HepG2 (cell line): ENCODE data around the gene BACH1. TPM values are rescaled to one million over a fixed set of nuclear protein-coding genes. Genes with fewer than 3 reads are reported as not detected.

Source experiments
- ATAC-seq: fragments of 200-7000 bp; cut with Tn5 transposase; 3 replicates; pipeline ENCODE4 v1.9.1; 2020; ENCODE audit warnings: mild to moderate bottlenecking, moderate library complexity
- BruUV-seq: library from RNA; stranded (reverse); fragments of 400-500 nt; replicated peaks from 2 replicates; lab custom pipeline; 2021; lab: Mats Ljungman, UMichigan
- CTCF ChIA-PET: fragments of 300-600 bp; formaldehyde crosslinking; extraction: SDS; loops from one replicate; lab custom pipeline; 2021; ENCODE audit warnings: low total read pairs, inconsistent platforms, low intra/inter-chr PET ratio; lab: Yijun Ruan, JAX
- POLR2A ChIA-PET: fragments of 350-600 bp; sonication (Branson Sonifier 250); formaldehyde crosslinking; loops from one replicate; lab custom pipeline; 2020; ENCODE audit warnings: antibody characterized with exemption, inconsistent platforms; lab: Yijun Ruan, JAX
- DNase-seq: peaks from one replicate; pipeline ENCODE4 v3.0.0-alpha.2; 2015; ENCODE audit warnings: low spot score
- FAIRE-seq: peaks from 3 replicates; lab custom pipeline; 2011; peaks lifted over from hg19 to GRCh38; lab: Jason Lieb, UNC
- H2AFZ ChIP-seq: one replicate; pipeline ENCODE4 v1.6.1; 2011; ENCODE audit warnings: low read length, inconsistent platforms
- H3K27ac ChIP-seq: fragments of 300-600 bp; 3 replicates; pipeline ENCODE4 v1.8.0; 2011; ENCODE audit warnings: mixed run types, mild to moderate bottlenecking, mixed read lengths, low read length, inconsistent platforms; ENCODE audit not compliant: insufficient read depth; ENCODE audit errors: extremely low read length
- H3K27me3 ChIP-seq, 2 experiments: fragments of 200-600 bp in 1 of 2; 2 replicates in 1 of 2; 3 replicates in 1 of 2; pipeline versions ENCODE4 v1.6.0 to v1.8.0; 2011; ENCODE audit warnings: low read length in 2 of 2, mild to moderate bottlenecking in 2 of 2, moderate library complexity in 2 of 2, inconsistent platforms in 1 of 2; ENCODE audit not compliant: insufficient read depth in 2 of 2, control insufficient read depth in 1 of 2
- H3K36me3 ChIP-seq, 2 experiments: fragments of 200-600 bp in 1 of 2; replicated peaks in 1 of 2; 2 replicates in 1 of 2; 3 replicates in 1 of 2; pipeline versions ENCODE4 v1.5.1 to v1.8.0; 2011; ENCODE audit warnings: low read length in 2 of 2, inconsistent platforms in 1 of 2; ENCODE audit not compliant: insufficient read depth in 2 of 2, control insufficient read depth in 1 of 2
- H3K4me1 ChIP-seq: 2 replicates; pipeline ENCODE4 v1.5.1; 2012; ENCODE audit warnings: low read length, inconsistent platforms; ENCODE audit not compliant: insufficient read depth
- H3K4me2 ChIP-seq: 2 replicates; pipeline ENCODE4 v1.6.0; 2011; ENCODE audit warnings: low read depth, low read length, inconsistent platforms
- H3K4me3 ChIP-seq, 3 experiments: fragments of 200-600 bp in 1 of 3; sonication (generic), shearing (Covaris generic) in 1 of 3; replicated peaks in 1 of 3; 2 replicates each; pipeline ENCODE4 v1.5.1; 2011 to 2016; ENCODE audit warnings: low read length in 3 of 3, inconsistent platforms in 2 of 3, low read depth in 2 of 3, mild to moderate bottlenecking in 2 of 3, control low read depth in 1 of 3, mixed read lengths in 1 of 3; ENCODE audit not compliant: insufficient read depth in 1 of 3
- H3K79me2 ChIP-seq: one replicate; pipeline ENCODE4 v1.6.1; 2011; ENCODE audit warnings: low read length, inconsistent platforms; ENCODE audit not compliant: insufficient read depth
- H3K9ac ChIP-seq: 2 replicates; pipeline ENCODE4 v1.6.0; 2011; ENCODE audit warnings: mild to moderate bottlenecking, low read depth, low read length, inconsistent platforms; ENCODE audit not compliant: insufficient read depth
- H3K9me3 ChIP-seq: 2 replicates; pipeline ENCODE4 v1.5.1; 2012; ENCODE audit warnings: mild to moderate bottlenecking, low read length
- H4K20me1 ChIP-seq: 2 replicates; pipeline ENCODE4 v1.6.0; 2011; ENCODE audit warnings: inconsistent platforms, mild to moderate bottlenecking, low read length, moderate library complexity; ENCODE audit not compliant: insufficient read depth
- ATF3 ChIP-seq: sonication (generic); formaldehyde crosslinking; IDR thresholded peaks from 2 replicates; pipeline ENCODE4 v1.4.0; 2020; ENCODE audit warnings: missing genetic modification reagents
- EP300 ChIP-seq, 3 experiments: sonication (generic) in 1 of 3; formaldehyde crosslinking in 1 of 3; IDR thresholded peaks; 2 replicates each; pipeline versions ENCODE4 v1.5.1 to v1.6.1; 2011 to 2020; ENCODE audit warnings: low read depth in 2 of 3, low read length in 2 of 3, borderline replicate concordance in 1 of 3, improper control_type of control experiment in 1 of 3, mild to moderate bottlenecking in 1 of 3, missing genetic modification reagents in 1 of 3, moderate library complexity in 1 of 3
- JUNB ChIP-seq: sonication (generic); formaldehyde crosslinking; IDR thresholded peaks from 2 replicates; pipeline ENCODE4 v1.8.0; 2022; ENCODE audit warnings: missing genetic modification reagents, mild to moderate bottlenecking, borderline replicate concordance
- MEF2D ChIP-seq: sonication (generic); formaldehyde crosslinking; IDR thresholded peaks from 2 replicates; pipeline ENCODE4 v1.5.1; 2020; ENCODE audit warnings: mild to moderate bottlenecking, missing genetic modification reagents
- MXD3 ChIP-seq: IDR thresholded peaks from 2 replicates; pipeline ENCODE4 v1.6.1; 2016; ENCODE audit warnings: mild to moderate bottlenecking, missing biosample characterization, missing genetic modification reagents
- SP1 ChIP-seq, 2 experiments: fragments of 450-650 bp in 1 of 2; sonication (generic) in 1 of 2; formaldehyde crosslinking in 1 of 2; IDR thresholded peaks; 2 replicates each; pipeline versions ENCODE4 v1.4.0 to v1.6.1; 2016 to 2020; ENCODE audit warnings: missing genetic modification reagents in 1 of 2
- TMF1 ChIP-seq: sonication (generic); formaldehyde crosslinking; IDR thresholded peaks from 2 replicates; pipeline ENCODE4 v1.8.1; 2022; ENCODE audit warnings: low read depth, missing genetic modification reagents
- ZFY ChIP-seq: sonication (generic); formaldehyde crosslinking; IDR thresholded peaks from 2 replicates; pipeline ENCODE4 v1.4.0; 2020; ENCODE audit warnings: missing genetic modification reagents
- ZNF367 ChIP-seq: sonication (generic); formaldehyde crosslinking; IDR thresholded peaks from 2 replicates; pipeline ENCODE4 v1.4.0; 2020; ENCODE audit warnings: missing genetic modification reagents, borderline replicate concordance
- ZNF589 ChIP-seq: sonication (generic); formaldehyde crosslinking; conservative IDR thresholded peaks from 2 replicates; pipeline ENCODE4 v1.8.0; 2022; ENCODE audit warnings: mild to moderate bottlenecking, moderate library complexity, missing genetic modification reagents
- ZNF597 ChIP-seq: sonication (generic); formaldehyde crosslinking; IDR thresholded peaks from 2 replicates; pipeline ENCODE4 v1.5.0; 2020; ENCODE audit warnings: missing genetic modification reagents
- ZNF619 ChIP-seq: sonication (generic); formaldehyde crosslinking; IDR thresholded peaks from 2 replicates; pipeline ENCODE4 v1.4.0; 2020; ENCODE audit warnings: mild to moderate bottlenecking, missing genetic modification reagents
- ZNF788 ChIP-seq: sonication (generic); formaldehyde crosslinking; IDR thresholded peaks from 2 replicates; pipeline ENCODE4 v1.5.0; 2020; ENCODE audit warnings: mild to moderate bottlenecking, missing genetic modification reagents, borderline replicate concordance
- ZNF816 ChIP-seq: sonication (generic); formaldehyde crosslinking; IDR thresholded peaks from 2 replicates; pipeline ENCODE4 v1.8.0; 2022; ENCODE audit warnings: missing genetic modification reagents, mild to moderate bottlenecking, borderline replicate concordance
- WGBS: methylation state at CpG from one replicate; pipeline ENCODE4 v1.1.6; 2017; ENCODE audit warnings: low lambda C conversion rate; 5-methylcytosine and 5-hydroxymethylcytosine counted together
- in situ Hi-C: cut with HindIII; loops from 2 replicates; pipeline ENCODE4 v1.10.0; 2017; ENCODE audit warnings: low pct_unique_long_range_greater_than_20kb; ENCODE audit not compliant: extremely low pct_ligation_motif_present
- intact Hi-C: fragments of 100-400 bp; cut with micrococcal nuclease; formaldehyde crosslinking; loops from one replicate; pipeline ENCODE4 v1.10.0; 2022; ENCODE audit not compliant: unreplicated experiment
- polyA plus RNA-seq, 8 experiments: library from polyadenylated mRNA; depleted of rRNA in 3 of 8; stranded (reverse) in 7 of 8; unstranded in 1 of 8; fragments of >200 nt; fragmentation: Illumina TruSeq in 4 of 8; extraction: Trizol in 4 of 8; gene quantifications; 2 replicates each; pipeline versions ENCODE4 v1.2.1 to v1.2.3, GENCODE V29; 2011 to 2016; ENCODE audit warnings: low read depth in 4 of 8, missing spikeins in 1 of 8, mixed read lengths in 1 of 8; ENCODE audit not compliant: insufficient read depth in 1 of 8
- total RNA-seq, 5 experiments: library from RNA; depleted of rRNA; stranded (reverse); fragments of >200 nt; fragmentation: Illumina TruSeq; extraction: Trizol; gene quantifications; 2 replicates each; pipeline ENCODE4 v1.2.3, GENCODE V29; 2016; ENCODE audit warnings: low read depth in 1 of 5

The BACH1 gene
- total and polyA plus RNA-seq, 2 of the 13 experiments (the other 11 are each of a cell fraction or from before 2014, with no cell fraction given), result 16.5 to 51.7 TPM

- TF ChIP-seq SP1 (IDR thresholded peaks at IDR 0.05) (no peak), SP1 (CRISPR knock-in tag; IDR thresholded peaks at IDR 0.05) (no peak)
Measured at GRCh38 chr21:29387598-29387997, 88.9 kb downstream of the BACH1 start (continued).

GRCh38 chr21:29389136-29389535 is 90.4 kb downstream of the BACH1 start:
- no peaks in the 10 kb centered on the region for H4K20me1 ChIP-seq
- CTCF ChIA-PET, result no interaction called here
- H3K9me3 ChIP-seq, result no peaks in the 10 kb centered on the region
- no peak for ATAC-seq
- no peak for DNase-seq
- H3K27me3 ChIP-seq, result no peaks in the 10 kb centered on the region
- H3K9ac ChIP-seq, result no peak overlapping the region
- no peak overlapping the region for H3K4me3 ChIP-seq
- POLR2A ChIA-PET, result no interaction called here
- 94% methylated on average over 3 of the region's 3 CpGs for WGBS
- H3K4me1 ChIP-seq, result no peaks in the 10 kb centered on the region
- H2AFZ ChIP-seq, result no peak overlapping the region
- no peaks in the 10 kb centered on the region for H3K36me3 ChIP-seq
- no peak overlapping the region for H3K27ac ChIP-seq
- in situ Hi-C loops (no loop called here), intact Hi-C loops (no loop called here)
- H3K79me2 ChIP-seq, result no peaks in the 10 kb centered on the region
- H3K4me2 ChIP-seq, result no peak overlapping the region
- FAIRE-seq, result no peak
- BruUV-seq, result no TSS peak
- no peak for TF ChIP-seq EP300 (IDR thresholded peaks at IDR 0.05; ENCODE audit: low read depth in 2 of 2, low read length in 2 of 2)
- no peak for TF ChIP-seq EP300 (CRISPR knock-in tag; IDR thresholded peaks at IDR 0.05; ENCODE audit: borderline replicate concordance)
- TF ChIP-seq MXD3, result no peak
- no peak for TF ChIP-seq ZNF589 (CRISPR knock-in tag)
- TF ChIP-seq ZNF788 (CRISPR knock-in tag), result no peak
- no peak for TF ChIP-seq ZNF816
- TF ChIP-seq ZFY (CRISPR knock-in tag), result no peak
- no peak for TF ChIP-seq ATF3 (CRISPR knock-in tag)
- no peak for TF ChIP-seq TMF1 (CRISPR knock-in tag)
- no peak for TF ChIP-seq MEF2D (CRISPR knock-in tag)
- TF ChIP-seq ZNF367 (CRISPR knock-in tag), result no peak
- TF ChIP-seq ZNF619 (CRISPR knock-in tag), result no peak
- TF ChIP-seq JUNB (CRISPR knock-in tag), result no peak
- no peak for TF ChIP-seq ZNF597 (CRISPR knock-in tag)
